ENCODE results near the gene CKS1B. TPM values are rescaled to one million over a fixed set of nuclear protein-coding genes. Genes with fewer than 3 reads are reported as not detected.
A peak's percentile ranks its signal among the peaks of the same experiment; 100 is the strongest.

Gene CKS1B
- total RNA-seq, 3 donors from 2014 or later (not counting 1 experiment from before 2014, with no cell fraction given) = 8.5 to 13.0 (median 12.9) TPM

- intact Hi-C loops (cut with micrococcal nuclease) = no loop called here
- WGBS (ENCODE audit: insufficient coverage) = 100% methylated on average over 3 of the region's 3 CpGs
Observed at GRCh38 chr1:154968731-154969130, 5.8 kb upstream of the CKS1B start.

GRCh38 chr1:154969246-154969645 is 5.2 kb upstream of the CKS1B start:
- peak overlapping the region; percentile 47 for H3K4me3 Mint-ChIP-seq
- H3K27ac ChIP-seq (ENCODE audit: low read length) = no peak overlapping the region
- no peaks in the 10 kb centered on the region for H3K9me3 Mint-ChIP-seq
- no peaks in the 10 kb centered on the region for H3K9me3 ChIP-seq (ENCODE audit: control insufficient read depth, insufficient read depth, low read length)
- no peaks in the 10 kb centered on the region for H3K27me3 Mint-ChIP-seq (ENCODE audit: low read depth in 2 of 2)
- intact Hi-C loops (cut with micrococcal nuclease) = no loop called here
- H3K36me3 Mint-ChIP-seq = no peaks in the 10 kb centered on the region
- WGBS (ENCODE audit: insufficient coverage) = 83% methylated on average over 2 of the region's 5 CpGs
- ATAC-seq (no peak), DNase-seq (no peak)
- H3K4me1 Mint-ChIP-seq = peaks cover 20 to 41% of the 10 kb centered on the region in 2 donors
- peaks cover 40% of the 10 kb centered on the region for H3K36me3 ChIP-seq (ENCODE audit: control insufficient read depth, insufficient read depth, low read length)
- peaks cover 31% of the 10 kb centered on the region for H3K4me1 ChIP-seq (ENCODE audit: control insufficient read depth, insufficient read depth, low read length)
- H3K4me3 ChIP-seq (ENCODE audit: low read length) = no peak overlapping the region
- peak overlapping the region in 1 of 2 donors; percentile 67 for H3K27ac Mint-ChIP-seq
- TF ChIP-seq CTCF (IDR thresholded peaks at IDR 0.05) = no peak
- H3K27me3 ChIP-seq (ENCODE audit: control insufficient read depth, insufficient read depth, low read length) = no peaks in the 10 kb centered on the region

More at GRCh38 chr1:154968731-154969130, 5.8 kb upstream of the CKS1B start:
- Mint-ChIP-seq H3K4me3 (no peak overlapping the region), H3K27me3 (ENCODE audit: low read depth in 2 of 2) (no peaks in the 10 kb centered on the region), H3K4me1 (peaks cover 20 to 44% of the 10 kb centered on the region in 2 donors), H3K9me3 (no peaks in the 10 kb centered on the region), H3K27ac (peak overlapping the region in 1 of 2 donors; percentile 67), H3K36me3 (no peaks in the 10 kb centered on the region)
- Histone ChIP-seq H3K27ac (ENCODE audit: low read length) (no peak overlapping the region), H3K9me3 (ENCODE audit: control insufficient read depth, insufficient read depth, low read length) (no peaks in the 10 kb centered on the region), H3K4me1 (ENCODE audit: control insufficient read depth, insufficient read depth, low read length) (peaks cover 31% of the 10 kb centered on the region), H3K36me3 (ENCODE audit: control insufficient read depth, insufficient read depth, low read length) (peaks cover 44% of the 10 kb centered on the region), H3K27me3 (ENCODE audit: control insufficient read depth, insufficient read depth, low read length) (no peaks in the 10 kb centered on the region), H3K4me3 (ENCODE audit: low read length) (no peak overlapping the region)
- no peak for TF ChIP-seq CTCF (IDR thresholded peaks at IDR 0.05)
- no peak for ATAC-seq
- DNase-seq = no peak

- H3K36me3 ChIP-seq (ENCODE audit: control insufficient read depth, insufficient read depth, low read length) = peaks cover 35% of the 10 kb centered on the region
- H3K27me3 ChIP-seq (ENCODE audit: control insufficient read depth, insufficient read depth, low read length) = no peaks in the 10 kb centered on the region
- no peak overlapping the region for H3K27ac ChIP-seq (ENCODE audit: low read length)
- no peak overlapping the region for H3K4me3 ChIP-seq (ENCODE audit: low read length)
- Mint-ChIP-seq H3K27me3 (ENCODE audit: low read depth in 2 of 2) (no peaks in the 10 kb centered on the region), H3K36me3 (no peaks in the 10 kb centered on the region), H3K4me3 (no peak overlapping the region), H3K4me1 (peaks cover 20 to 41% of the 10 kb centered on the region in 2 donors), H3K9me3 (no peaks in the 10 kb centered on the region), H3K27ac (peak overlapping the region in 1 of 2 donors; percentile 67)
- peaks cover 33% of the 10 kb centered on the region for H3K4me1 ChIP-seq (ENCODE audit: control insufficient read depth, insufficient read depth, low read length)
- no peak for TF ChIP-seq CTCF (IDR thresholded peaks at IDR 0.05)
- 70% methylated on average over 18 of the region's 22 CpGs for WGBS (ENCODE audit: insufficient coverage)
- intact Hi-C loops (cut with micrococcal nuclease) = loop anchor here (5.0 kb wide), 2 partner anchors 33 to 92 kb away; partner anchors contain the start of genes EFNA4 and PMVK
- ATAC-seq (no peak), DNase-seq (no peak)
- H3K9me3 ChIP-seq (ENCODE audit: control insufficient read depth, insufficient read depth, low read length) = no peaks in the 10 kb centered on the region
Observed at GRCh38 chr1:154969860-154970452, 4.5 kb upstream of the CKS1B start.

All from natural killer cell (primary cell).